NCI-H1092 (cell line): ENCODE measurements around the gene CLEC5A.
"Not testable (repeated sequence)": the region's sequence is repeated elsewhere in the genome, so short reads cannot be mapped to it uniquely, and the experiment has no call there.

Experiments used
- DNase-seq: peaks from one replicate; lab custom pipeline; 2025; lab: John Stamatoyannopoulos, UW

Gene CLEC5A

GRCh38 chr7:141949021-141949420 lies 2.2 kb upstream of the CLEC5A start:
- DNase-seq = no peak

- no peak for DNase-seq
Observed at GRCh38 chr7:141945356-141945755, 1.4 kb downstream of the CLEC5A start.

GRCh38 chr7:141944811-141945210 lies 2.0 kb downstream of the CLEC5A start:
- DNase-seq = no peak

GRCh38 chr7:141943846-141944245 lies 2.9 kb downstream of the CLEC5A start:
- no peak for DNase-seq

- DNase-seq = no peak
Observed at GRCh38 chr7:141941075-141941474, 5.7 kb downstream of the CLEC5A start.

GRCh38 chr7:141930211-141930610 lies 16.6 kb downstream of the CLEC5A start:
- no peak for DNase-seq

DNA sequence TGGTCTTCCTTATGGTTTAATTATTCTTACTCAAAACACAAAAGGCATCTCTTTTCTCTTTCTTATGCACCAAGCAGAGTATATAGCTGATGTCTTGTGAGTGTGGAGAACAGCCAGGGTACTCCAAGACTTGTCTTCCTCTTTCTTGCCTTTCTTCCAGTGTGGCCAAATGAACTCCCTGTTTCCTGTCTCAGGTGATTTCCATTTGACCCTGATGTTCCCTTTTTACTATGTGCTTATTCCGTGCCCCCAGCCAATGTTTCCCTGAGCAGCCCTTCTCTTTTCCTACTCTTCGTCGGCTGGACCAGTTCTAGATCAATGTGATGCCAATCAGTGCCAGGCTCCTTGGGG lies 18.0 kb downstream of the CLEC5A start:
- no peak for DNase-seq

- DNase-seq = no peak
Observed at GRCh38 chr7:141928146-141928844, 18.5 kb downstream of the CLEC5A start.

GRCh38 chr7:141920281-141920680 lies 26.5 kb downstream of the CLEC5A start:
- DNase-seq = no peak

DNA sequence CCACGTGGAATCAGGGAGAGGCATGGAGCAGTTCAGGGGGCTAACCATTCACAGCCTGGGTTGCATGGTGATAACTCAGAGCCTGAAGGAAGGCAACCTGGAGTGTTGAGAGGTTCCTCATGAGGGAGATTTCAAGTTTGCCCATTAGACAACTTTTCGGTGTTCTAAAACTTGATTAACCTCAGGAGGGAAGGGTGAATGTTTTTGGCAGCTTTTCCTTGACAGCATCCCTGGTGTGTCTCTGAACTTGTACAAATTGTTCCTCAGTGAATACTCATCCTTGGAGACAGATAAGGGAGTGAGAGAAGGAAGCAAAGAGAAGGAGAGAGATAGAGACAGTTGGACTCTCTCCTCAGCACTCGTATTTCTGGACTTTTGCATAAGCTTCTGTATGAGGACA lies 30.7 kb downstream of the CLEC5A start, which contains the start of gene OR9A4:
OR9A4 (plus strand) TSS at position 301 of the 400 bp plus-strand sequence. CDS start 2,477 bp downstream, outside the sequence.
- DNase-seq = no peak

GRCh38 chr7:141915565-141915964 lies 31.2 kb downstream of the CLEC5A start:
- no peak for DNase-seq

DNA sequence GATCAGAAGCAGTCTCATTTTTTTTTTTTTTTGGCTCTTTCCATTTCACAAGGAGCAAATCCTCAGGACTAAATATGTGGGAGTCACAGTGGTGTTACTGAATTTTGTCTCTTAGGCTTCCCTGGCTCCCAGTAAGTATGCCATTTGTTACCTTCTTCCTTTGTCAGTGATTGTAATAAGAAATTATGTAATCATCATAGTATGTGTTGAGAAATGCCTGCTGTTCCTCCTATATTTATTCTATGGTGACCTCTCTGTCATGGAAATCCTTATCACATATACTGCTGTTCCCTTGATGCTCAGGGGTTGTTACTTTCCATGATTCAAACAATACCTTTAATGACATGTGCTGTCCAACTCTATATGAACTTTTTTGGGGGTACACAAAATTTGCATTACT lies 35.4 kb downstream of the CLEC5A start:
- DNase-seq = no peak

GRCh38 chr7:141906285-141906684 lies 40.5 kb downstream of the CLEC5A start:
- no peak for DNase-seq

GRCh38 chr7:141899366-141899765 lies 47.4 kb downstream of the CLEC5A start:
- not testable (repeated sequence) for DNase-seq

- DNase-seq = no peak
Observed at GRCh38 chr7:141891336-141891735, 55.4 kb downstream of the CLEC5A start.

DNA sequence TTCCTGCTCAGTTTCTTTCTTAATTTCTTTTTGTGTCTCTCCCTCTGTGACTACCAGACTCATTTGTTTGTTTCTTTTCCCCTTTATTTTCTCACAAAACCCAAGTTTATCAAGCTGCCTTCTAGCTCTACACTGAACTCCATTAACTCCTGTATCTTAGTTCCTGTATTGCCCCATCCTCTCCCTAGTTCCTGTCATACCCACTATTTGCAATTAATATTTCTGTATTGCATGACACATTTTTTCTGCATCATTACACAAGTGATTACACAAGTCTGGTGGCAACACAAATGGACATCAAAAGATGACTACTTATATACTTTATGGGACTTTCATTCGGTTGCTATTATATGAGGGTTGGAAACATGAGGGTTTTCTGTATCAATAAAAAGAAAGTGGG lies 57.5 kb downstream of the CLEC5A start:
- DNase-seq = no peak

DNA sequence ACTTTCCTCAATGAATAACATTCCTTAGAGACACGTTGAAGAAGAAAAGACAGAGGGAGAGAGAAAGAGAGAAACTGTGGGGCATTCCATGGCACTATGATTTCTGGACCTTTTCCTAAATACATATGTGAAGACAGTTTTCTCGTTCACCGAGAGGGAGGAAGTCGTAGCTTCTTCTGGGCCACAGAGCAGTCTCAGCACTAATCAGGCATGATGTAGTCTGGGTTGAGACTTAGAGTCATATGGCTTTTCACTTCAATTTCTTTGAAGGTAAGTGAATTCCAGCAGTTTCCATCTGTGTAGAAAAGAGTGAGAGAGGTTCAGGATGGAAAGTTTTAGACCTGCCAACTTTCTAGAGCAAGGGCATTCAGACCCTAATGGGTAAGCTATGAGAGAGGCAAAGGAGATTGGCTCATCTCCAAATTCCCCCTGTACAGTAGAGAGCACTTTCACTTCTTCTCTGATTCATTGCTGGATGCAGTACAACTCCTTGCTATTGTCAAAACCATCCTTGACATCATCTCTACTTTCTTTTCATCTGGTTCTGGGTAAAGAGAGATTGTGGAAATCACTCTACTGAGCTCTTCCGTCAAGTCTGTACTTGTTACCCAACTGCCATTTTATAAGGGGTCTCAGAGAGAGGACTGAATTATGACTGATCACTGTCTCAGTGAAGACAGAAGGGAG lies 62.1 kb downstream of the CLEC5A start:
- no peak for DNase-seq

GRCh38 chr7:141880960-141881359 lies 65.8 kb downstream of the CLEC5A start:
- DNase-seq = no peak

DNA sequence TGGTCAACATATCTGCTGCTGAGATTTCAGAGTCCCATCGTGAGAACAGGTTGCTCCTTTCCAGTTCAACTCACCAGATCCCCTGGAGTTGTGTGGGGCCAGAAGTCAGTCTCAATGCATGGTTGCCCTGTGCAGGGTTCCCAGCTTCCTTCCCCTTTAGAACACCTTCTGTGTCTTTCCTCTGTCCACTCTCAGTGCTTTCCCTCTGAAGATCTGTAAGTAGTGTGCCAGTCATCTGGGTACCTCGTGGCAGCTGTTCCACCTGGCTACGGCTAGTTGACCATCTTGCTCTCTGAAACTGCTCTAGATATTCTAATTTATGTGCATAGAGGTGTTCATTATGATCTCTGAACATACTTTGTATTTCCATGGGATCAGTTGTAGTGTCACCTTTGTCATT lies 69.4 kb downstream of the CLEC5A start:
- DNase-seq = no peak
